Astrocyte (in vitro differentiated cells and primary cell): ENCODE data around the gene CSRP2. TPM values are rescaled to one million over a fixed set of nuclear protein-coding genes. Genes with fewer than 3 reads are reported as not detected.

Experiments used
- DNase-seq: peaks from one replicate; pipeline ENCODE4 v3.0.0-alpha.2; 2010; ENCODE audit warnings: low read depth
- FAIRE-seq: peaks from 2 replicates; lab custom pipeline; 2011; peaks lifted over from hg19 to GRCh38; lab: Jason Lieb, UNC
- H2AFZ ChIP-seq: 2 replicates; pipeline ENCODE4 v1.6.0; 2012; ENCODE audit warnings: low read depth, low read length, inconsistent platforms
- H3K27ac ChIP-seq: 2 replicates; pipeline ENCODE4 v1.5.1; 2011; ENCODE audit warnings: low read depth, low read length, inconsistent platforms
- H3K27me3 ChIP-seq: 2 replicates; pipeline ENCODE4 v1.6.0; 2011; ENCODE audit warnings: low read length, inconsistent platforms; ENCODE audit not compliant: insufficient read depth
- H3K36me3 ChIP-seq: 2 replicates; pipeline ENCODE4 v1.5.1; 2011; ENCODE audit warnings: low read length, inconsistent platforms; ENCODE audit not compliant: insufficient read depth
- H3K4me1 ChIP-seq: 2 replicates; pipeline ENCODE4 v1.5.1; 2011; ENCODE audit warnings: low read length, inconsistent platforms; ENCODE audit not compliant: insufficient read depth
- H3K4me2 ChIP-seq: 2 replicates; pipeline ENCODE4 v1.6.0; 2012; ENCODE audit warnings: low read length, inconsistent platforms
- H3K4me3 ChIP-seq: 2 replicates; pipeline ENCODE4 v1.5.1; 2011; ENCODE audit warnings: low read depth, mild to moderate bottlenecking, low read length, inconsistent platforms; ENCODE audit not compliant: insufficient read depth
- H3K79me2 ChIP-seq: 2 replicates; pipeline ENCODE4 v1.6.0; 2012; ENCODE audit warnings: mild to moderate bottlenecking, low read length, inconsistent platforms; ENCODE audit not compliant: insufficient read depth
- H3K9ac ChIP-seq: 2 replicates; pipeline ENCODE4 v1.6.0; 2012; ENCODE audit warnings: mild to moderate bottlenecking, low read length, inconsistent platforms
- H3K9me3 ChIP-seq: 2 replicates; pipeline ENCODE4 v1.5.1; 2012; ENCODE audit warnings: low read depth, mild to moderate bottlenecking, low read length, inconsistent platforms; ENCODE audit not compliant: insufficient read depth
- H4K20me1 ChIP-seq: 2 replicates; pipeline ENCODE4 v1.6.0; 2012; ENCODE audit warnings: low read length, inconsistent platforms; ENCODE audit not compliant: insufficient read depth
- H3K27ac Mint-ChIP-seq: one replicate; pipeline ENCODE4 v1.8.0; 2021; ENCODE audit warnings: mild to moderate bottlenecking, mixed read lengths; ENCODE audit not compliant: unreplicated experiment
- H3K27me3 Mint-ChIP-seq: one replicate; pipeline ENCODE4 v1.8.0; 2021; ENCODE audit warnings: low read depth, mixed read lengths; ENCODE audit not compliant: unreplicated experiment
- H3K36me3 Mint-ChIP-seq: one replicate; pipeline ENCODE4 v1.8.0; 2021; ENCODE audit warnings: low read depth, mixed read lengths; ENCODE audit not compliant: unreplicated experiment
- H3K4me1 Mint-ChIP-seq: one replicate; pipeline ENCODE4 v1.8.0; 2021; ENCODE audit warnings: low read depth, mixed read lengths; ENCODE audit not compliant: unreplicated experiment
- H3K4me3 Mint-ChIP-seq: one replicate; pipeline ENCODE4 v1.8.0; 2021; ENCODE audit warnings: mild to moderate bottlenecking, moderate library complexity, mixed read lengths; ENCODE audit not compliant: unreplicated experiment
- H3K9me3 Mint-ChIP-seq: one replicate; pipeline ENCODE4 v1.8.0; 2021; ENCODE audit warnings: mild to moderate bottlenecking, mixed read lengths; ENCODE audit not compliant: unreplicated experiment
- EZH2 ChIP-seq: IDR thresholded peaks from 2 replicates; pipeline ENCODE4 v1.6.1; 2012; ENCODE audit warnings: mild to moderate bottlenecking, low read length, inconsistent platforms; ENCODE audit not compliant: insufficient read depth
- total RNA-seq: library from RNA; stranded (reverse); gene quantifications from 2 replicates; pipeline ENCODE4 v1.2.1, GENCODE V29; 2021
- TF ChIP-seq, protein P1 (sequence below): IDR thresholded peaks from 2 replicates; pipeline ENCODE4 v1.5.1; 2011; ENCODE audit warnings: low read depth, mild to moderate bottlenecking, inconsistent platforms, low read length, moderate library complexity; ENCODE audit not compliant: insufficient read depth

The CSRP2 gene
- total RNA-seq, 1 donor from 2014 or later = 265 TPM

- H3K27ac Mint-ChIP-seq = no peak overlapping the region
- no peak overlapping the region for H3K9ac ChIP-seq
- H3K27me3 ChIP-seq = no peaks in the 10 kb centered on the region
- no peak overlapping the region for H2AFZ ChIP-seq
- TF ChIP-seq, protein P1, sequence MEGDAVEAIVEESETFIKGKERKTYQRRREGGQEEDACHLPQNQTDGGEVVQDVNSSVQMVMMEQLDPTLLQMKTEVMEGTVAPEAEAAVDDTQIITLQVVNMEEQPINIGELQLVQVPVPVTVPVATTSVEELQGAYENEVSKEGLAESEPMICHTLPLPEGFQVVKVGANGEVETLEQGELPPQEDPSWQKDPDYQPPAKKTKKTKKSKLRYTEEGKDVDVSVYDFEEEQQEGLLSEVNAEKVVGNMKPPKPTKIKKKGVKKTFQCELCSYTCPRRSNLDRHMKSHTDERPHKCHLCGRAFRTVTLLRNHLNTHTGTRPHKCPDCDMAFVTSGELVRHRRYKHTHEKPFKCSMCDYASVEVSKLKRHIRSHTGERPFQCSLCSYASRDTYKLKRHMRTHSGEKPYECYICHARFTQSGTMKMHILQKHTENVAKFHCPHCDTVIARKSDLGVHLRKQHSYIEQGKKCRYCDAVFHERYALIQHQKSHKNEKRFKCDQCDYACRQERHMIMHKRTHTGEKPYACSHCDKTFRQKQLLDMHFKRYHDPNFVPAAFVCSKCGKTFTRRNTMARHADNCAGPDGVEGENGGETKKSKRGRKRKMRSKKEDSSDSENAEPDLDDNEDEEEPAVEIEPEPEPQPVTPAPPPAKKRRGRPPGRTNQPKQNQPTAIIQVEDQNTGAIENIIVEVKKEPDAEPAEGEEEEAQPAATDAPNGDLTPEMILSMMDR = no peak
- TF ChIP-seq EZH2 = no peak
- no peaks in the 10 kb centered on the region for H4K20me1 ChIP-seq
- H3K79me2 ChIP-seq = no peaks in the 10 kb centered on the region
- DNase-seq = no peak
- H3K4me1 Mint-ChIP-seq = peaks cover 20% of the 10 kb centered on the region
- H3K9me3 Mint-ChIP-seq = peaks cover 2% of the 10 kb centered on the region
- peaks cover 3% of the 10 kb centered on the region for H3K27me3 Mint-ChIP-seq
- no peak overlapping the region for H3K4me3 ChIP-seq
- peaks cover 4% of the 10 kb centered on the region for H3K36me3 Mint-ChIP-seq
- H3K27ac ChIP-seq = no peak overlapping the region
- no peak overlapping the region for H3K4me2 ChIP-seq
- H3K9me3 ChIP-seq = no peaks in the 10 kb centered on the region
- no peak for FAIRE-seq
- H3K4me3 Mint-ChIP-seq = no peak overlapping the region
- H3K4me1 ChIP-seq = no peaks in the 10 kb centered on the region
- H3K36me3 ChIP-seq = no peaks in the 10 kb centered on the region
These were observed 40.8 kb upstream of the CSRP2 start for GRCh38 chr12:76919383-76920171.

DNA sequence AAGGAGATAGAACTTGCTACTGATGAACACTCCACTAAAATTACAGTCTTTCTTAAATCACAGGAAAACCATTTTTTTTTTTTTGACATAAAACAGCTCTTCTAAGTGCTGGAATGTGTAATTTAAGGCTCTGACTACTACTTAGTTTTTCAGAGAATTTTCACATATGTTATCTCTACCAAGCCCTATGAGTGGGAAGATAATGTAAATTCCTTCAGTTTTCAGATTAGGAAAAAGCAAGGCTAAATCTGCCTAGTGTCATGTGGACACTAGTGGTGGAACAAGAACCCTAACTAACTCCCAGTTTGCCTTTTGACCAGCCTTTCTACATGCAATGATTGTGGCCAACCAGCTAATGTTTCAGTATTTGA, 37.3 kb upstream of the CSRP2 start:
- Mint-ChIP-seq H3K36me3 (peaks cover 4% of the 10 kb centered on the region), H3K27ac (no peak overlapping the region), H3K4me1 (peaks cover 20% of the 10 kb centered on the region), H3K27me3 (peaks cover 3% of the 10 kb centered on the region), H3K4me3 (no peak overlapping the region), H3K9me3 (peaks cover 2% of the 10 kb centered on the region)
- no peak overlapping the region for H2AFZ ChIP-seq
- H3K4me1 ChIP-seq = no peaks in the 10 kb centered on the region
- H3K4me3 ChIP-seq = no peak overlapping the region
- H3K79me2 ChIP-seq = no peaks in the 10 kb centered on the region
- no peaks in the 10 kb centered on the region for H3K9me3 ChIP-seq
- DNase-seq (no peak), FAIRE-seq (no peak)
- no peak overlapping the region for H3K27ac ChIP-seq
- H3K4me2 ChIP-seq = no peak overlapping the region
- TF ChIP-seq EZH2 = no peak
- TF ChIP-seq, protein P1 = no peak
- no peaks in the 10 kb centered on the region for H4K20me1 ChIP-seq
- H3K27me3 ChIP-seq = no peaks in the 10 kb centered on the region
- H3K9ac ChIP-seq = no peak overlapping the region
- no peaks in the 10 kb centered on the region for H3K36me3 ChIP-seq
